HG02610 (cell line): Measurements from ENCODE around the gene DNAJB4.
"Not testable (repeated sequence)": the region's sequence is repeated elsewhere in the genome, so short reads cannot be mapped to it uniquely, and the experiment has no call there.

ENCODE experiments used
- ATAC-seq: cut with Tn5 transposase; IDR thresholded peaks from one replicate; pipeline ENCODE4 v1.9.1; 2021; ENCODE audit warnings: mild to moderate bottlenecking, moderate library complexity; ENCODE audit not compliant: unreplicated experiment

DNAJB4 gene

DNA sequence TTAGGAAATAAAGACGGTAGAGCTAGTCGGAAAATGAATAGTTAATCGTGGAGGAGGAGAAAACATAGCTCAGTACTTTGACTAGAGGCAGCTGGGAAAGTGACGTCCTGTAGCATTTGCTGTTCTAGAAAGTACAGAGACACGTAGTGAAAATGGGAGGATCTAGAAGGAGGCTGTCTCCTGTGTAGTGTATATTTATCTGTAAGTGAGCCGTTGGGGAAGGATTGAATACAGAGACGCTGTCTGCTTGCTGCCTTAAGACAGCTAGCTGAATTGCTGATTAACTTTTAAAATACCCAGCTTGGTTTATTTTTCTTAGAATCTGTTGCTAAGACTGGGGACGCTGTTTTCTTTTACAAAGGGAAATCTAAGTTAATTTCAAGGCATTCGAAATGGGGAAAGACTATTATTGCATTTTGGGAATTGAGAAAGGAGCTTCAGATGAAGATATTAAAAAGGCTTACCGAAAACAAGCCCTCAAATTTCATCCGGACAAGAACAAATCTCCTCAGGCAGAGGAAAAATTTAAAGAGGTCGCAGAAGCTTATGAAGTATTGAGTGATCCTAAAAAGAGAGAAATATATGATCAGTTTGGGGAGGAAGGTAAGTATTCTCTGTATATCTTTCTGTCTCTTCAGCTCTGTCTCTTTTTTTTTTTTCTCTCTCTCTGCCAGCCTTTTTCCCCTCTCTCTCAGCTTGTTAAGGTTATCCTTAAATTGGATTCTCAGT is at the start of gene DNAJB4:
Gene DNAJB4, plus strand, starts transcription at position 221 of the 729 bp plus-strand sequence. Its CDS starts 172 bp downstream, at position 393.
- ATAC-seq, result peak; percentile 98

DNA sequence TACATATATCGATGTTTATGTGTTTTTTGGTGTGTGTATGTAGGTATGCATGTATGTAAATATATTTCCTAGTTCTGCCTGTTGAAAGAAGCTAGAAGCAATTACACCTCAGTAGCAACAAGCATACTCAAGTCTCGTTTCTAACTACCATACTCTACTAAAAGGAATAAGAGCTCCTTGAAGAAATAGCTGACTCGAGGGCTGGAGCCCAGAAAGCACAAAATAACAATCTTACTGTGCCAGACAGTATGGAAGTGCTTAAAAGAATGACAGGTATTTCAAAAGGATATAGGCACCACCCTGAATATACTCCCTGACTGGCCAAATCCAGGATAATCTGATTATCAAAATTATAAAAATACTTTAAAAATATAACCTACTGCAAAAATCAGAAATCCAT is 49.0 kb upstream of the DNAJB4 start:
- ATAC-seq, result no peak

DNA sequence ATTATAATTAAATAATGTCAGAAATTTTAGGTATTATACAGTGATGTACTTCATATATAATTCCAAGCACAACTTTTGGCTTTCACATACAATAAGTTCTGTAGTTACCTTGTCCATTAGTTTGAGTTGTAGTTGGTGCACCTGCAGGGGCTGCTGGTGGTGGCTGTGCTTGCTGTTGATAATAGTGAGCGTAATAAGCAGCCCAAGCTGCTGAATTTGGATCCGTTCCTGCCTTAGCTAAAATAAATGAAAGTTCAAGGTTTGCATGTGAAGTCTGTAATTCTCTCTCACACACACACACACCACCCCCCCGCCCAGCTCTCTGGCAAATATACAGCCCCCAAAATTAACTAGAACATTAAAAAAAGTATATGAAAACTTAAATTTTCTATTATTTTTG is 48.3 kb upstream of the DNAJB4 start:
- ATAC-seq, result no peak

- no peak for ATAC-seq
Measured at GRCh38 chr1:77958391-77958790, 46.3 kb upstream of the DNAJB4 start.

DNA sequence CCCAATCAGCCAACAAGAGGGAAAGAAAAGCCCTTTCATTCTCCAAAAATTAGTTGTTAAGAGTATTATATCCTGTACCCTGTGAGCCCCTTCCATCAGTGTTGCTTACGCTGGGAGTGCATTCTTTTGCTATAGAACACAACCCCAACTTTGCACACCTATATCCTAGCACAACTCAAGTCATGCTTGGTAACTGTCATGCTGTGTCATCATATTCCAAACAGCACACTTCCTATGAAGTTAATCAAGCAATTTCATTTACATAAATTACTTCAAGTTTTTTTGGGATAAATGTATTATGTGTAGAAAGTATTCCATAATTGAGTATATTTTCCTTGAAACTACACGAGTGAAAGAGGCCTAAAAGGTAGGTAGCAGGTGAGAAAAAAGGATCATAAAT is 45.9 kb upstream of the DNAJB4 start:
- ATAC-seq, result no peak

GRCh38 chr1:77961392-77961791 is 43.3 kb upstream of the DNAJB4 start:
- no peak for ATAC-seq

- no peak for ATAC-seq
Measured at GRCh38 chr1:77966291-77966690, 38.4 kb upstream of the DNAJB4 start.

- ATAC-seq, result no peak
Measured at GRCh38 chr1:77970192-77970591, 34.5 kb upstream of the DNAJB4 start.

DNA sequence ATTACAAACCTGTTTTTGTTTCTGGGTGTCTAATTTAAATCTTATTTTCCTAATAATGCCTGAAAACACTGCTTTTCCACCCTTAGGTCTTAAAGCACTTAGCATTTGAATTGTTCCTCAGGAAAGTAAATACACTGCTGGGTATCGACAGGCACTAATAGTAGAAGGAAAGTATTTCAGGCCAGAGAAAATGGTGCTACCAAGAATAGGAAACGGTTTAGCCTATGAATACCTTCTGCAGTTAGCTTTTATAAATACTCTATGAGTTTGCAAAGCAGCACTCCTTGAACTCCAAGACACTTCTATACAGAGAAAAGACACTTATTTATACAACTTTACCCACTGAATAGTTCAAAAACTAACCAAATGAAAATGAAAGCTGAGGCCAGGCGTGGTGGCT is 32.7 kb upstream of the DNAJB4 start:
- ATAC-seq, result no peak

GRCh38 chr1:77975386-77975785 is 29.4 kb upstream of the DNAJB4 start:
- ATAC-seq, result no peak

GRCh38 chr1:77975907-77976306 is 28.8 kb upstream of the DNAJB4 start:
- ATAC-seq, result no peak

DNA sequence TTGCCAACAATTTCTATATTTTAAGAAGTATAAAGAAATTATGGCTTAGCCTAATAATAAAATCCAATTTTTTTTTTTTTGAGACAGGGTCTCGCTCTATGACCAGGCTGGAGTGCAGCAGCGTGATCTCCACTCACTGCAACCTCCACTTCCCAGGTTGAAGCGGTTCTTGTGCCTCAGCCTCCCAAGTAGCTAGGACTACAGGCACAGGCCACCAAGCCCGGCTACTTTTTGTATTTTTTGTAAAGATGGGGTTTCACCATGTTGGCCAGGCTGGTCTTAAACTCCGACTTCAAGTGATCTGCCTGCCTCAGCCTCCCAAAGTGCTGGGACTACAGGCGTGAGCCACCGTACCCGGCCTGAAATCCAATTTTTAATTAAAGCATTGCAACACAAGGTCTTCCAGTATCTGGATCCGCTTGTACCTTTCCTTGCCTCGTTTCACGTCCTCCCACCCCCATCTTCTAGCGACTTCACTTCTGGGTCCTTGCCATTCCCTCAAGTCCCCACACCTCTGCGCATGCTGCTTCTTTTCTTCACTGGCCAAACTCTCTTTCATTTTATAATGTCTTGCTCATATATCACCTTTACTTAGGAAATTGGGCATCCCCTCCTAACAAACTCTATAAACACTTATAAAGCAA is 28.2 kb upstream of the DNAJB4 start:
- ATAC-seq, result no peak

- no peak for ATAC-seq
Measured at GRCh38 chr1:77977989-77978292, 26.8 kb upstream of the DNAJB4 start.

DNA sequence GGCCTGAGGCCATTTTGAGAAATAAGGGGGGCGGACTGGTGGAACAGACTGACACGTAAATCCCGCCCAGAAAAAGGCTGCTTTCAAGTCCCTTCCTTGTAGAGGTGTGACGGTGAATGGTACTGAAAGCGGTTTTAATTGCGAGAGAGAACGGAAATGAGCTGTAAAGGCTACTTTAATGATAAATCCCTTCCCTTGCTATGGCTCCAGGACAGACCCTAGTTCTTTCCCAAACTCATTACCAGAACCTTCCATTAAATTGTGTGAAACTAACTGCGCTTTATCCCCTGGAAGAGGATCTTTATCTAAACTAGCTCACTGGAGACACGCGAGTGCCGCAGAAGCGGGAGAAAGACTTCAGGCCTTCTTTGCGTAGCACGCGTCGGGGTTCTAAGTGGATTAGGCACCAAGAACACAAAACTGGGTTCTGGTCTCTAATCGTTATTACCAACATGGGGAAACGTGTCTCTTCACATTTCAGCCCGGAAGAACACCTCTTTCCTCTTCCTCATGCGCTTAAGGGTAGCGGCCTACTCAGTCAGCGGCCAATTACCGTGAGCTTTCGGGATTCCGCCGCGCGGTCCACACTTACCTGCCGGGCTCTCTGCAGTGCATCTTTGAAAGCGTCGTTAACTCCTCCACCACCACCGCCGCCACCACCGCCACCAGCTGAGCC is 26.3 kb upstream of the DNAJB4 start:
- ATAC-seq, result peak; percentile 78

DNA sequence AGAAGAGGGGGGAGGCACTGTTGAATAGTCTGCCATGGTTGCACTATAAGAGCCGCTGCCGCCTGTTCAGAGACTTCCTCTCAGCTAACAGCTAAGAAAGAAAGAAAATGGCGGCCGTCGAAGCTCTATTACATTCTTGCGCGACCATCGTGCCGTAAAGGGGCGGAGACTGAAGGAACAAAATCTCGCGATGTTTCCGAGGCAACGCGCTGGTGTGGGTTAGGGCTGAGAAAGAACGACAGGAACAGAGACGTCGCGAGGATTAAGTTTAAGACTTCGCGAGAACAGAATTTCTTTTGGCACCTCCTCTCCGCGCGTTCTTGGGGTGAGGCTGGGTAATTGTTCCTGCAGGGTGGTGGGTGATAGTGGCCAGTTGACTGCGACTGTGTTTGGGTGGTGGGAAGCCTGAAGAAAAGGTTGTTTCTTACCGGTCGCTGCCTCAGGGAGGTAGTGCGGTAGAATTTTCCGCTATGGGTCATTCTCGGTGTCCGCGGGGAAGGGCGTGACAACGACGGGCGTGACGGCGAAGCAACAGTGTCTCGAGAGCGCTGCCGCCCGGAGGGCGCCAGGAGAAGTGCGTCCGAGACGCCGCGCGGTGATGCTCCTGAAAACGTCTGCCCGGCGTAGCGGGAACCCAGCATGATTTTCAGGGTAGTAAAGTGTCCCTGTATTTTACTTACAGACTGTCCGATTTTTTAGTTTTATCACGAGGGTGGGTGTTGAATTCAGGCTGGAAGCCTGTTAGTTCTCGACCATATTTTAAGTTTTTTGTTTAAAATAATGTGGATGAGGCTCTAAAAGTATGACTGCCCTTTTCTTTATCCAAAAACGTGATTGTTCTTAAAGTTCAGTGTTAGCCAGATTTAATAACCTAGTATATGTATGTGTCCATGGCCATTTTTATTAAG is 25.5 kb upstream of the DNAJB4 start, which contains the start of gene FUBP1:
Gene FUBP1, minus strand, starts transcription at position 104 of the 908 bp plus-strand sequence. Its CDS starts 68 bp downstream, at position 36.
- peak; percentile 79 for ATAC-seq

DNA sequence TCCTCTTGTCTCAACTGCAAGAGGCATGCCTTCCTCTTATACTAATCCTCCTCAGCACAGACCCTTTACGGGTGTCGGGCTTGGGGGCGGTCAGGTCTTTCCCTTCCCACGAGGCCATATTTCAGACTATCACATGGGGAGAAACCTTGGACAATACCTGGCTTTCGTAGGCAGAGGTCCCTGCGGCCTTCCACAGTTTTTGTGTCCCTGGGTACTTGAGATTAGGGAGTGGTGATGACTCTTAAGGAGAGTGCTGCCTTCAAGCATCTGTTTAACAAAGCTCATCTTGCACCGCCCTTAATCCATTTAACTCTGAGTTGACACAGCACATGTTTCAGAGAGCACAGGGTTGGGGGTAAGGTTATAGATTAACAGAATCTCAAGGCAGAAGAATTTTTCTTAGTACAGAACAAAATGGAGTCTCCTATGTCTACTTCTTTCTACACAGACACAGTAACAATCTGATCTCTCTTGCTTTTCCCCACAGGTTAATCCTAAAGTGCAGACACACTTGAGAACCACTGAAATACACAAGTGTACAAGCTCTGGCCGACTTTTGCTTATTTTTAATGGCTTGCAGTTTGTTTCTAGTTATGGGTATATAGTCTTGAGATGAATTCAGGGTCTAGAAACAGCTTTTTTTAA is 21.3 kb upstream of the DNAJB4 start:
- ATAC-seq, result not testable (repeated sequence)

DNA sequence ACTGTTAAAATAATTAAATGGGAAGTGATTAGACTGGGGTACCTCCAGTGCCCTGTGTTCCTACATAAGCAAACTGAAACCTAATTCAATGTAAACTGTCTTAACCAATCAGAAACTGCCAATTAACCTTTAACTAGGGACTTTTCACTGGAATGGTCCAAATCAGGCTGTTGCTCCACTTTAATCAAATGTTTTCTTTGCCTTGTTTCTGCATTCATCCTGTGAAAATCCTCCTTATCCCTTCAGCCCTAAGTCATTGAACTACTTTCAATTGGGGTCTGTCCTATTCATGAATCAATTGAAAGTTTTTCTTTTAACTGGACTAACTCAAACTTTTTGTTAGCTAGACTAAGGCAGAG is 20.8 kb upstream of the DNAJB4 start:
- ATAC-seq, result no peak

- no peak for ATAC-seq
Measured at GRCh38 chr1:77984629-77985028, 20.1 kb upstream of the DNAJB4 start.

DNA sequence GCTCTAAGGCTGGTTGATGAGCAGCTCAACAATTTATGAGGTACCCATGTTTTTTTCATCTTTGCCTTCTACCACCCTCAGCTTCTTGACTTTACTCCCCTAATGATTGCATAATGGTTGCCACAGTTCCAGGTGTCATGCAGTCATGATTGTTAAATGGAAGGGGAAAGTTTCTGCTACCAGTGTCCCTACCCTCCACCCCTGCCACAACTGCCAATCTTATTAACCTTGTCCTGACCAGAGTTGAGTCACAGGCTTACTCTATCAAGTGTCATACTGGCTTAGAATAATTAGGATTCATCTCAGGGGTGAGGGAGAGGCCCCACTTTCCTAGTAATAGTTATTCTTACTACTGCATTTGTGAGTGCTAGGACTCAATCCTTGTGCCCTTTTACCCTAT is 17.9 kb upstream of the DNAJB4 start:
- no peak for ATAC-seq

- no peak for ATAC-seq
Measured at GRCh38 chr1:77987919-77988318, 16.8 kb upstream of the DNAJB4 start.

DNA sequence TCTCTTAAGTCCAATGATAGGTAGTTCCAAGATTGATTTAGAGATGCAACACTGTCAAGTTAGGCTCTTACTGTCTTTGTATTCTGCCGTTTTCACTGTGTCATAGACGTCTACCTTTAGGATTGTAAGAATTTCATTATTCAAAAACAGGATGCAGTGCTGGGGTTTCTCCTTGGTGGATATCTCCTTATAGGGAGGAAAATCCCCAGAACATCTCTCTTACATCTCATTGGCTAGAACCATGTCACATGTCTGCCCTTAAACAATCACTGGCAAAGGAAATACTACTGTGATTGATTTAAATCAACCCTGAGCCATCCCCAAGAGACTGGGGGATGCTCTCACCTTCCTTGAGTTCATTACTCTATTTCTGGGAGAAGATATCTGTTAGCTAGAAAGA is 15.0 kb upstream of the DNAJB4 start:
- no peak for ATAC-seq
